DOHH2 (cell line): ENCODE data around the gene PGS1.

ENCODE experiments used
- H3F3A ChIP-seq: fragments of 200-600 bp; sonication (generic), shearing (Covaris generic); 2 replicates; pipeline ENCODE4 v1.6.0; 2016; ENCODE audit warnings: antibody characterized with exemption, mild to moderate bottlenecking; ENCODE audit not compliant: control insufficient read depth, insufficient read depth
- H3K27ac ChIP-seq: fragments of 200-600 bp; sonication (generic); 2 replicates; pipeline ENCODE4 v1.5.1; 2014; ENCODE audit warnings: low read depth, mild to moderate bottlenecking, low read length, moderate library complexity
- H3K27me3 ChIP-seq: fragments of 200-600 bp; sonication (generic); 2 replicates; pipeline ENCODE4 v1.6.1; 2014; ENCODE audit warnings: mild to moderate bottlenecking, low read length, mixed read lengths; ENCODE audit not compliant: control insufficient read depth
- H3K36me3 ChIP-seq: fragments of 200-600 bp; sonication (generic); 2 replicates; pipeline ENCODE4 v1.6.1; 2014; ENCODE audit warnings: mild to moderate bottlenecking, low read length, moderate library complexity, mixed read lengths; ENCODE audit not compliant: control insufficient read depth
- H3K4me1 ChIP-seq: fragments of 200-600 bp; sonication (generic); 2 replicates; pipeline ENCODE4 v1.6.1; 2014; ENCODE audit warnings: mild to moderate bottlenecking, low read length, mixed read lengths; ENCODE audit not compliant: control insufficient read depth
- H3K4me2 ChIP-seq: fragments of 200-600 bp; sonication (generic); 2 replicates; pipeline ENCODE4 v1.6.0; 2014; ENCODE audit warnings: mild to moderate bottlenecking, low read length, moderate library complexity
- H3K4me3 ChIP-seq: fragments of 200-600 bp; sonication (generic); 2 replicates; pipeline ENCODE4 v1.5.1; 2014; ENCODE audit warnings: mild to moderate bottlenecking, low read length, mixed read lengths
- H3K79me2 ChIP-seq: fragments of 200-600 bp; sonication (generic); 2 replicates; pipeline ENCODE4 v1.6.1; 2014; ENCODE audit warnings: mild to moderate bottlenecking, low read length, mixed read lengths; ENCODE audit not compliant: control insufficient read depth
- H3K9me2 ChIP-seq: fragments of 200-600 bp; sonication (generic); replicated peaks from 2 replicates; pipeline ENCODE4 v1.6.1; 2014; ENCODE audit warnings: mild to moderate bottlenecking, low read length, mixed read lengths; ENCODE audit not compliant: control insufficient read depth
- H3K9me3 ChIP-seq: fragments of 200-600 bp; sonication (generic); 2 replicates; pipeline ENCODE4 v1.6.1; 2014; ENCODE audit warnings: antibody characterized with exemption, low read length, mixed read lengths; ENCODE audit not compliant: control insufficient read depth, insufficient read depth
- H4K20me1 ChIP-seq: fragments of 200-600 bp; sonication (generic); 2 replicates; pipeline ENCODE4 v1.6.0; 2014; ENCODE audit warnings: low read depth, mild to moderate bottlenecking, antibody characterized with exemption, low read length, moderate library complexity; ENCODE audit not compliant: control insufficient read depth, insufficient read depth
- EZH2phosphoT487 ChIP-seq: fragments of 200-600 bp; sonication (generic); IDR thresholded peaks from 2 replicates; pipeline ENCODE4 v1.6.1; 2017; ENCODE audit warnings: borderline replicate concordance, mild to moderate bottlenecking, antibody characterized with exemption, low read length, moderate library complexity, mixed read lengths
- TF ChIP-seq, protein P1 (sequence below): fragments of 200-600 bp; sonication (generic); IDR thresholded peaks from one replicate; pipeline ENCODE4 v1.5.1; 2014; ENCODE audit warnings: antibody characterized with exemption, mild to moderate bottlenecking, low read depth, low read length; ENCODE audit not compliant: poor library complexity, severe bottlenecking

Gene PGS1

GRCh38 chr17:78454346-78454745 lies 75.9 kb downstream of the PGS1 start:
- H3K9me2 ChIP-seq = no peaks in the 10 kb centered on the region
- TF ChIP-seq, protein P1, sequence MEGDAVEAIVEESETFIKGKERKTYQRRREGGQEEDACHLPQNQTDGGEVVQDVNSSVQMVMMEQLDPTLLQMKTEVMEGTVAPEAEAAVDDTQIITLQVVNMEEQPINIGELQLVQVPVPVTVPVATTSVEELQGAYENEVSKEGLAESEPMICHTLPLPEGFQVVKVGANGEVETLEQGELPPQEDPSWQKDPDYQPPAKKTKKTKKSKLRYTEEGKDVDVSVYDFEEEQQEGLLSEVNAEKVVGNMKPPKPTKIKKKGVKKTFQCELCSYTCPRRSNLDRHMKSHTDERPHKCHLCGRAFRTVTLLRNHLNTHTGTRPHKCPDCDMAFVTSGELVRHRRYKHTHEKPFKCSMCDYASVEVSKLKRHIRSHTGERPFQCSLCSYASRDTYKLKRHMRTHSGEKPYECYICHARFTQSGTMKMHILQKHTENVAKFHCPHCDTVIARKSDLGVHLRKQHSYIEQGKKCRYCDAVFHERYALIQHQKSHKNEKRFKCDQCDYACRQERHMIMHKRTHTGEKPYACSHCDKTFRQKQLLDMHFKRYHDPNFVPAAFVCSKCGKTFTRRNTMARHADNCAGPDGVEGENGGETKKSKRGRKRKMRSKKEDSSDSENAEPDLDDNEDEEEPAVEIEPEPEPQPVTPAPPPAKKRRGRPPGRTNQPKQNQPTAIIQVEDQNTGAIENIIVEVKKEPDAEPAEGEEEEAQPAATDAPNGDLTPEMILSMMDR = no peak
- no peak for TF ChIP-seq EZH2phosphoT487
- H4K20me1 ChIP-seq = no peaks in the 10 kb centered on the region
- no peaks in the 10 kb centered on the region for H3K79me2 ChIP-seq
- H3K27ac ChIP-seq = no peak overlapping the region
- H3K4me2 ChIP-seq = no peak overlapping the region
- no peaks in the 10 kb centered on the region for H3K9me3 ChIP-seq
- no peak overlapping the region for H3K4me3 ChIP-seq
- H3F3A ChIP-seq = no peaks in the 10 kb centered on the region
- no peaks in the 10 kb centered on the region for H3K27me3 ChIP-seq
- peaks cover 9% of the 10 kb centered on the region for H3K4me1 ChIP-seq
- H3K36me3 ChIP-seq = no peaks in the 10 kb centered on the region

- H4K20me1 ChIP-seq = no peaks in the 10 kb centered on the region
- H3K4me1 ChIP-seq = no peaks in the 10 kb centered on the region
- H3K9me2 ChIP-seq = no peaks in the 10 kb centered on the region
- no peak for TF ChIP-seq EZH2phosphoT487
- TF ChIP-seq, protein P1 = no peak
- H3K4me3 ChIP-seq = no peak overlapping the region
- no peaks in the 10 kb centered on the region for H3F3A ChIP-seq
- H3K79me2 ChIP-seq = no peaks in the 10 kb centered on the region
- H3K4me2 ChIP-seq = no peak overlapping the region
- no peaks in the 10 kb centered on the region for H3K27me3 ChIP-seq
- no peaks in the 10 kb centered on the region for H3K9me3 ChIP-seq
- H3K27ac ChIP-seq = no peak overlapping the region
- no peaks in the 10 kb centered on the region for H3K36me3 ChIP-seq
Observed at GRCh38 chr17:78458091-78458490, 79.6 kb downstream of the PGS1 start.

GRCh38 chr17:78458736-78459335 lies 80.4 kb downstream of the PGS1 start:
- Histone ChIP-seq H3K4me1 (no peaks in the 10 kb centered on the region), H3K4me3 (no peak overlapping the region)
- TF ChIP-seq, protein P1 = no peak
- TF ChIP-seq EZH2phosphoT487 = no peak

GRCh38 chr17:78459696-78460095 lies 81.2 kb downstream of the PGS1 start:
- Histone ChIP-seq H3K27ac (no peak overlapping the region), H3F3A (no peaks in the 10 kb centered on the region), H3K9me3 (no peaks in the 10 kb centered on the region), H3K36me3 (no peaks in the 10 kb centered on the region), H3K4me3 (no peak overlapping the region), H3K4me2 (no peak overlapping the region), H3K4me1 (no peaks in the 10 kb centered on the region), H3K79me2 (no peaks in the 10 kb centered on the region), H3K27me3 (no peaks in the 10 kb centered on the region), H4K20me1 (no peaks in the 10 kb centered on the region), H3K9me2 (no peaks in the 10 kb centered on the region)
- TF ChIP-seq, protein P1 = no peak
- no peak for TF ChIP-seq EZH2phosphoT487

More at GRCh38 chr17:78458736-78459335, 80.4 kb downstream of the PGS1 start:
- H3K27ac ChIP-seq = no peak overlapping the region
- H3K27me3 ChIP-seq = no peaks in the 10 kb centered on the region
- H3K4me2 ChIP-seq = no peak overlapping the region
- no peaks in the 10 kb centered on the region for H3K79me2 ChIP-seq
- H3F3A ChIP-seq = no peaks in the 10 kb centered on the region
- H3K36me3 ChIP-seq = no peaks in the 10 kb centered on the region
- no peaks in the 10 kb centered on the region for H3K9me2 ChIP-seq
- H3K9me3 ChIP-seq = no peaks in the 10 kb centered on the region
- H4K20me1 ChIP-seq = no peaks in the 10 kb centered on the region
